Measurements from ENCODE around the gene TSPAN11.
"Not testable (repeated sequence)": the region's sequence is repeated elsewhere in the genome, so short reads cannot be mapped to it uniquely, and the experiment has no call there.

The TSPAN11 gene

GRCh38 chr12:31020385-31021166 is 94.0 kb downstream of the TSPAN11 start:
- no peak overlapping the region for H3K4me3 ChIP-seq (ENCODE audit: low read depth, low read length)
- no peak for DNase-seq (ENCODE audit: low read depth)
- no peak for TF ChIP-seq CTCF (conservative IDR thresholded peaks at IDR 0.05; ENCODE audit: low read depth, low read length)

- H3K4me3 ChIP-seq (ENCODE audit: low read depth, low read length): no peak overlapping the region
- no peak for DNase-seq (ENCODE audit: low read depth)
- TF ChIP-seq CTCF (conservative IDR thresholded peaks at IDR 0.05; ENCODE audit: low read depth, low read length): no peak
Observed at GRCh38 chr12:31021181-31021580, 94.6 kb downstream of the TSPAN11 start.

GRCh38 chr12:31021809-31022494 is 95.4 kb downstream of the TSPAN11 start:
- H3K4me3 ChIP-seq (ENCODE audit: low read depth, low read length): no peak overlapping the region
- no peak for DNase-seq (ENCODE audit: low read depth)
- TF ChIP-seq CTCF (conservative IDR thresholded peaks at IDR 0.05; ENCODE audit: low read depth, low read length): peak; percentile 26

- DNase-seq (ENCODE audit: low read depth): no peak
- no peak overlapping the region for H3K4me3 ChIP-seq (ENCODE audit: low read depth, low read length)
- no peak for TF ChIP-seq CTCF (conservative IDR thresholded peaks at IDR 0.05; ENCODE audit: low read depth, low read length)
Observed at GRCh38 chr12:31023271-31023724, 96.8 kb downstream of the TSPAN11 start.

- H3K4me3 ChIP-seq (ENCODE audit: low read depth, low read length): no peak overlapping the region
- TF ChIP-seq CTCF (conservative IDR thresholded peaks at IDR 0.05; ENCODE audit: low read depth, low read length): no peak
- DNase-seq (ENCODE audit: low read depth): no peak
Observed at GRCh38 chr12:31026202-31026601, 99.7 kb downstream of the TSPAN11 start.

- not testable (repeated sequence) for DNase-seq (ENCODE audit: low read depth); H3K4me3 ChIP-seq (ENCODE audit: low read depth, low read length)
Observed at GRCh38 chr12:31027006-31027405, 100.5 kb downstream of the TSPAN11 start.

- no peak for DNase-seq (ENCODE audit: low read depth)
- no peak for TF ChIP-seq CTCF (conservative IDR thresholded peaks at IDR 0.05; ENCODE audit: low read depth, low read length)
- H3K4me3 ChIP-seq (ENCODE audit: low read depth, low read length): no peak overlapping the region
Observed at GRCh38 chr12:31029468-31029867, 102.9 kb downstream of the TSPAN11 start.

Data from choroid plexus epithelial cell (primary cell).